Dendritic cell treated with granulocyte-macrophage colony-stimulating factor and Interleukin-4, amounts not matched to agents 40 ng/mL and 50 ng/mL, for 4 days (primary cell): ENCODE data around the gene DHRSX.

ENCODE experiments used
- H3K27ac Mint-ChIP-seq: one replicate; pipeline ENCODE4 v1.8.0; 2022; ENCODE audit warnings: mild to moderate bottlenecking, mixed read lengths
- H3K27me3 Mint-ChIP-seq: one replicate; pipeline ENCODE4 v1.8.0; 2022; ENCODE audit warnings: mild to moderate bottlenecking, mixed read lengths
- H3K36me3 Mint-ChIP-seq: one replicate; pipeline ENCODE4 v1.8.0; 2022; ENCODE audit warnings: low read depth, mixed read lengths
- H3K4me1 Mint-ChIP-seq: one replicate; pipeline ENCODE4 v1.8.0; 2022; ENCODE audit warnings: low read depth, mixed read lengths
- H3K4me3 Mint-ChIP-seq: one replicate; pipeline ENCODE4 v1.8.0; 2022; ENCODE audit warnings: mild to moderate bottlenecking, moderate library complexity, mixed read lengths
- H3K9me3 Mint-ChIP-seq: one replicate; pipeline ENCODE4 v1.8.0; 2022; ENCODE audit warnings: mixed read lengths
- intact Hi-C: fragments of 100-400 bp; cut with micrococcal nuclease; formaldehyde crosslinking; loops from one replicate; pipeline ENCODE4 v1.15.0; 2022

Gene DHRSX

DNA sequence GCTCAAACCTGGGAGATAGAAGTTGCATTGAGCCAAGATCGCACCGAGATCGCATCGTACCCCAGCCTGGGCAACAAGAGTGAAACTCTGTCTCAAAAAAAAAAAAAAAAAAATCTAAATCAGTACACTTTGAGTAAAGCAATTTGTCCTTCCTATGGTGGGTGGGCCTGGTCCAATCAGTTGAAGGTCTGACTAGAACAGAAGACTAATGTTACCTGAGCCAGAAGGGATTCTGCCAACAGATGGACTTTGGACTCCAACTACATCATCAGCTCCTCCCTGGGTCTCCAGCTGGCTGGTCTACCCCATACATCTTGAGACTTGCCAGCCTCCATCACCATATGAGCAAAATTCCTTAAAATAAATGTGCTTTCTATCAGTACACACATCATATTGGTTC lies 155.2 kb downstream of the DHRSX start:
- no peak overlapping the region for H3K27ac Mint-ChIP-seq
- H3K27me3 Mint-ChIP-seq: no peaks in the 10 kb centered on the region
- H3K36me3 Mint-ChIP-seq: peaks cover 82% of the 10 kb centered on the region
- intact Hi-C loops: no loop called here
- H3K4me1 Mint-ChIP-seq: peaks cover 11% of the 10 kb centered on the region
- H3K4me3 Mint-ChIP-seq: no peak overlapping the region
- H3K9me3 Mint-ChIP-seq: peaks cover 1% of the 10 kb centered on the region

DNA sequence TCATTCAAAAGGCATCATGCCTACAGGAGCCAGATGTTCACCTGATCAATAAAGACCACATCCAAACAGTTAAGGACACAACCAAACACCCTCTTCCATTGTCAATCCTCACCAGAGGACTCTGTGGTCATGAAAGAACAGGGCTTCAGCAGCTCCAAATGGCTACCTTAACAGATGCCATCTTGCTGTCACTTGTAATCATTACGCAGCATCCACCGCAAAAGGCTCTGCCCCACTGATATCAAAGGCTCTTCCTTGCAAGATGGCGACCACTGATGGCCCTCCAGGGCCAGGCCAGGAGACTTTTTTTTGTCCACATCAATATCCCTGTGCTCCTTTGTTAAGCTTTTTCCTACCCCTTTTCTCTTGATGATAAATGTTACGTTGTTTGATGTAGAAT lies 157.4 kb downstream of the DHRSX start:
- Mint-ChIP-seq H3K4me3 (no peak overlapping the region), H3K36me3 (peaks cover 84% of the 10 kb centered on the region), H3K27ac (no peak overlapping the region), H3K4me1 (peaks cover 15% of the 10 kb centered on the region), H3K27me3 (no peaks in the 10 kb centered on the region), H3K9me3 (peaks cover 21% of the 10 kb centered on the region)
- intact Hi-C loops: no loop called here

DNA sequence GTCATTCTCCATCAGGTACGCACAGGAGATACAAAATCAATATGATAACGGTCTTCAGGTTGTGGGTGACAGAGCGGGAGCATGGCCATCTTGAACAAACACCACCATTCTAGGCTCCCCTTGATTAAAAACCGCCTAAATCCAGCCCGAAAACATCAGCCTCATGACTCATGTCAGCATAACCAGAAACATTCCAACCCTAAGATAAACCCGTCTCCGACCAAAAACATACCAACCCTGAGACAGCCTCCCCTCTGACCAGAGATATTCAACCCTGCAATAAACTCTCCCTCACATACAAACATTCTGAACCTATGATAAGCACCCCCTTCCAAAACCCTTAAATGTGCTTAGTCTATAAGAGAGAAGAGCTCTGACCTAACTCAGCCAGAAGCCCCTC lies 157.9 kb downstream of the DHRSX start:
- Mint-ChIP-seq H3K4me3 (no peak overlapping the region), H3K9me3 (peaks cover 24% of the 10 kb centered on the region), H3K4me1 (peaks cover 15% of the 10 kb centered on the region), H3K27ac (no peak overlapping the region), H3K36me3 (peaks cover 89% of the 10 kb centered on the region), H3K27me3 (no peaks in the 10 kb centered on the region)
- intact Hi-C loops: no loop called here

DNA sequence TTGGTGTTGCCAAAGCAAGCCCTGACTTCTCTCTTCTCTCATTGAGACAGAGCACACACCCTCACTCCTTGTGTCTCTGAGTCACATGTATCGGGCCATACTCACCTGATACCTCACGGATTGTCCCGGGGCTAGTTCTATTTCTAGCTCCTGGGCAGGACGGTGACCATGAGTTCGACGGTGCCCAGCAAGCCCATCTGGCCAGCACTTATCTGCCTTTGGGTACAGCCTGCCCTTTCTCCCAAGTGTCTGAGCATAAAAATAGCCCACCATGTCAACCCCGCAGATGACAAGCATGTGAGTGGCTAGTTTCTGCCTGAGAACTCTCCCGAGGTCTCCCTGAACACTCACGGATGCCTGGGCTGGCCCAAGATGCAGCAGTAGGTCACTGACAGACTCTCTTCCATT lies 158.5 kb downstream of the DHRSX start:
- H3K27ac Mint-ChIP-seq: no peak overlapping the region
- intact Hi-C loops: no loop called here
- H3K4me3 Mint-ChIP-seq: no peak overlapping the region
- H3K36me3 Mint-ChIP-seq: peaks cover 94% of the 10 kb centered on the region
- no peaks in the 10 kb centered on the region for H3K27me3 Mint-ChIP-seq
- peaks cover 24% of the 10 kb centered on the region for H3K9me3 Mint-ChIP-seq
- H3K4me1 Mint-ChIP-seq: peaks cover 15% of the 10 kb centered on the region

DNA sequence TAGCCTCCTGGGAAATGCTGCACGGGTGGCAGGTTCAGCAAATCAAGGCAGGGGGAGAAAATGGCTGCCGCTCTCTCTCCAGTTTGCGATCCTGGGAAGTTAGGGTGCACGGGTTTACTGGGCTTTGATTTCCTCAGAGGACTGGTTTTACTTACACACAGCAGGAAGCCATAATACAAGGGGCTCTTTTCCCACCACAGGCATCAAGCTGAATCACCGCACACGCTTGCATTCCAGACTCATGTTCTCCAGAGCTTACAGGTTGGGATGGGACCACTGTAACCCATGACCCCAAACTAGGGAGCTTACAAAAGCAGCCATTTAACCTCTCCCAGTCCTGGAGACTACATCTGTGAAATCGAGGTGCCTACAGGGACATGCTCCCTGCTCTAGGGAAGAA lies 159.8 kb downstream of the DHRSX start:
- no peak overlapping the region for H3K27ac Mint-ChIP-seq
- no peak overlapping the region for H3K4me3 Mint-ChIP-seq
- peaks cover 91% of the 10 kb centered on the region for H3K36me3 Mint-ChIP-seq
- intact Hi-C loops: no loop called here
- no peaks in the 10 kb centered on the region for H3K27me3 Mint-ChIP-seq
- H3K4me1 Mint-ChIP-seq: peaks cover 15% of the 10 kb centered on the region
- peaks cover 24% of the 10 kb centered on the region for H3K9me3 Mint-ChIP-seq

DNA sequence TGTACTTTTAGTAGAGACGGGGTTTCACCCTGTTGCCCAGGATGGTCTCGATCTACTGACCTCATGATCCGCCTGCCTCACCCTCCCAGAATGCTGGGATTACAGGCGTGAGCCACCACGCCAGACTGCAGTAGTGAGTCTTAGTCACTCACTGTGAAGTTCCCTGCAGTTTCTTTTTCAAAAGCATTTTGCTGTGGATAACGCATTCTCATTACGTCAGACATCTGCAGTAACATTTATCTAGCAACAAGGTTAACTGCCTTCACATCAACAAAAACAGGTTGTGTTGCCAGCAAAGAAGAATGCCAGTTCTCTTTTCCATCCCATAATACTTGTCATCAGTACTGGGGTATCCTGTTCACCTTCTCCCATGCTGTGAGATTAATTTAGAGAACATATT lies 164.6 kb downstream of the DHRSX start:
- Mint-ChIP-seq H3K36me3 (peaks cover 57% of the 10 kb centered on the region), H3K27me3 (no peaks in the 10 kb centered on the region), H3K4me1 (peaks cover 6% of the 10 kb centered on the region), H3K27ac (no peak overlapping the region), H3K9me3 (peaks cover 24% of the 10 kb centered on the region), H3K4me3 (no peak overlapping the region)
- intact Hi-C loops: no loop called here

DNA sequence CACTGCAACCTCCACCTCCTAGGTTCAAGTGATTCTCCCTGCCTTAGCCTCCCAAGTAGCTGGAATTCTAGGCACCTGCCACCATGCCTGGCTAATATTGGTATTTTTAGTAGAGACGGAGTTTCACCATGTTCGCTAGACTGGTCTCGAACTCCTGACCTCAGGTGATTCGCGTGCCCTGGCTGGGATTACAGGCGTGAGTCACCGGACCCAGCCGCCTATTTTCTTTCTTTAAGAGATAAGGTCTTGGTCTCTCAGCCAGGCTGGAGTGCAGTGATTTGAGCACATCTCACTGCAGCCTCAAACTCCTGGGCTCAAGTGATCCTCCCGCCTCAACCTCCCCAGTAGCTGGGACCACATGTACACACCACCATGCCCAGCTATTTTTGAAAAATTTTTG lies 166.5 kb downstream of the DHRSX start:
- Mint-ChIP-seq H3K4me1 (peaks cover 15% of the 10 kb centered on the region), H3K27me3 (no peaks in the 10 kb centered on the region), H3K27ac (no peak overlapping the region), H3K9me3 (peaks cover 11% of the 10 kb centered on the region), H3K4me3 (no peak overlapping the region), H3K36me3 (peaks cover 37% of the 10 kb centered on the region)
- intact Hi-C loops: no loop called here

DNA sequence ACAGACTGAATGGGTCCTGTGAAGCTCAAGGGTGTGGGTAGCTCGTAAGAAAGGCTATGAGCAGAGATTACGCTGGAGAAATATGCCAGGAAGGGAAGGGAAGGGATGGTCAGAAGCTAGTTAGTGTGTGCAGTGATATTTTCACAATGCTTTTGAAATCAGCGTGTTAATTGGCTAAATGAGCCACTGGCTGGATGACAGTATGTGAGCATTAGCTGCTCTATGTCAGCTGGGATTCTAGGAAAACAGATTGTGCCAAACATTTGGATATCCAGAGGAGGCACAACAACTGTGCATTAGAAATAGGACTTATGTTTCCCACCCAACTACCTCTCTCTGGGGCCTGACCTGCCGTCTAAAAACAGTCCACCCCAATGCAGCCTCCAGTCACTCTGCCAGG lies 168.5 kb downstream of the DHRSX start:
- Mint-ChIP-seq H3K36me3 (peaks cover 30% of the 10 kb centered on the region), H3K4me1 (peaks cover 11% of the 10 kb centered on the region), H3K27me3 (no peaks in the 10 kb centered on the region), H3K4me3 (no peak overlapping the region), H3K9me3 (no peaks in the 10 kb centered on the region), H3K27ac (no peak overlapping the region)
- intact Hi-C loops: no loop called here

DNA sequence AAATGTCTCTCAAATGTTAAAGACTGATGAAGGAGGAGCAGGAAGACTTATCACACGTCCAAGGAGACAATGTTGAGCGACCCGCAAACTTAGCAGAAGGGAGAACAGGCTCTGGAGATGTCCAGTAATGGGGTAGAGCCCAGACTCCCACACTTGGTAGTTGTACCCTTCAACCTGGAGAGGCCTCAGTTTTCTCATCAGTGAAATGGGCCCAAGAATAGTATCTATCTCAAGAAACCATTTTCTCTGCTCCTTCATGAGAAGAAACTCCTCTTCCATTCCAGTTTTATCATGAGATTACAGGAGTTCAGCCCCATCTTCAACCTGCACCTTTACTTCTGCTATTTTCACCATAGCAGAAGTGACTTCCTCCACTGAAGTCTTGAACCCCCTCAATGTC lies 169.9 kb downstream of the DHRSX start:
- Mint-ChIP-seq H3K4me3 (no peak overlapping the region), H3K27ac (no peak overlapping the region), H3K4me1 (peaks cover 11% of the 10 kb centered on the region), H3K9me3 (no peaks in the 10 kb centered on the region), H3K36me3 (peaks cover 25% of the 10 kb centered on the region), H3K27me3 (no peaks in the 10 kb centered on the region)
- intact Hi-C loops: no loop called here

DNA sequence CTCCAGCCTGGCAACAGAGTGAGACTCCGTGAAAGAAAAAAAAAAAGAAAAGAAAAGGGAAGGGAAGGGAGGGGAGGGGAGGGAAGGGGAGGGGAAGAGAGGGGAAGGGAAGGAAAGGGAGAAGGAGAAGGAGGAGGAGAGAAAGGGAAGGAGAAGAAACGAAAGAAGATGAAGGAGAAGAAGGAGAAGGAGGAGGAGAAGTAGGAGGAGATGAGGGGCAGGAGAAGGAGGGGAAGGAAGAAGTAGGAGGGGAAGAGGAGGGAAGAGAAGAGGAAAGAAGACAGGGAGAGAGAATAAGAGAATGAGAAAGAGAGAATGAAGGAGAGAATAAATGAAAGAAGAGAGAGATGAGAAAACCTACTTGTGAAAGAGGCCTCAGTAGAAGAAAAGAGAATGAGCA lies 170.3 kb downstream of the DHRSX start:
- Mint-ChIP-seq H3K9me3 (no peaks in the 10 kb centered on the region), H3K36me3 (peaks cover 25% of the 10 kb centered on the region), H3K27me3 (no peaks in the 10 kb centered on the region), H3K4me1 (peaks cover 11% of the 10 kb centered on the region), H3K4me3 (no peak overlapping the region), H3K27ac (no peak overlapping the region)
- intact Hi-C loops: no loop called here

DNA sequence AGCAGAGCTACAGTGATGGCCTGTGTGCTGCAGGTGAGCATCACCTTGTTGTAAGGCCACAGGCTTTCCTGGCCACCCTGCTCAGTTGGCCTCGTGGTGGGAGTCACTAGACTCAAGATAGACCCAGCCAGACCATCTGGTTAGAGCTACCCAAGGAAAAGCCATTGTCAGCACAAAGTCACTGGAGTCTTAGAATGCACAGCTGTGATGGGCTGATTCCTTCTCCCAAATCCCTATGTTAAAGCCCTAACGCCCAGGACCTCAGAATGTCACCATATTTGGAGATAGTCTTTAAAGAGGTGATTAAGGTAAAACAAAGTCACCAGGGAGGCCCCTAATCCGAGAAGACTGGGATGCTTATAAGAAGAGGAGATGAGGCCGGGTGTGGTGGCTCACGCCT lies 173.4 kb downstream of the DHRSX start:
- Mint-ChIP-seq H3K27me3 (no peaks in the 10 kb centered on the region), H3K4me1 (peaks cover 16% of the 10 kb centered on the region), H3K4me3 (no peak overlapping the region), H3K9me3 (no peaks in the 10 kb centered on the region), H3K27ac (no peak overlapping the region), H3K36me3 (peaks cover 28% of the 10 kb centered on the region)
- intact Hi-C loops: no loop called here

DNA sequence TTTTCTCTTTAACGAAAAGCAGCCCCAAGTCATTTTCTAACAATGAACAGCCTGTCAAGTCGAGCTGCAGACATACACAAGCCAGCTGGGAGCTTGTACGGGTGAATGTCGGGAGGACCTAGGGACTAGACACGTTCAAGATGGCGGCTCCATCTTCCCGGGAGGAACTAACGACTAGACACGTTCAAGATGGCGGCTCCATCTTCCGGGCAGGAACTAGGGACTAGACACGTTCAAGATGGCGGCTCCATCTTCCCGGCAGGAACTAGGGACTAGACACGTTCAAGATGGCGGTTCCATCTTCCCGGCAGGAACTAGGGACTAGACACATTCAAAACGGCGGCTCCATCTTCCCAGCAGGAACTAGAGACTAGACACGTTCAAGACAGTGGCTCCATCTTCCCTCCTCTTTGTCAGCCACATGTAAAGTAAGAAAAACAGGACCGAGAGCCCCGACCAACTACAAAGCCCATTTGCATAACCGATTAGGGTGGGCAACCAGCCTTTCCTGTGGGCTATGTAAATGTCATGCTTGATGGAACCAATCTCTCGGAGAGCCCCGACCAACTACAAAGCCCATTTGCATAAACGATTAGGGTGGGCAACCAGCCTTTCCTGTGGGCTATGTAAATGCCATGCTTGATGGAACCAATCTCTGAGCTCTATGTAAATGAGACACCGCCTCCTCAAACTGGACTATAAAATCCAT lies 175.5 kb downstream of the DHRSX start:
- intact Hi-C loops: no loop called here
- H3K4me3 Mint-ChIP-seq: peak overlapping the region; percentile 68

DNA sequence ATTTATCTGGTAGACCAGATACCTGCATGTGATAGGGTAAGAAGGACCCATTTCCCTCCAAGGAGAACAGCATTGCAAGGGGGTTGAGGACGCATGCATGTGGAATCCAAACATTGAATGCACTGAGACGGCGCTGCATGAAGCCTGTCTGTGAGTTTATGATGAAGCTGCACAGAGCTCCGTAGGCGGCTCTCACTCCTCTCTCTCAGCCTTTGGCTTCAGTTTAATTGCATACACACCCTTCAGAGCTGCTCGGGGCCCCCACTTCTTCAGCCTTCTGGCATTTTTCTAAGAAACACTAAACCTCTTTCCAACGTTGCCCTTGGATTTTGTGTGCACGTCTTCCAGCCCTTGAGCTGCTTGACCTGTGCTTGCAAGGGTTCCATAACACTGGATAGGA lies 176.6 kb downstream of the DHRSX start:
- Mint-ChIP-seq H3K27me3 (no peaks in the 10 kb centered on the region), H3K27ac (no peak overlapping the region), H3K9me3 (no peaks in the 10 kb centered on the region), H3K4me1 (peaks cover 24% of the 10 kb centered on the region), H3K36me3 (peaks cover 28% of the 10 kb centered on the region), H3K4me3 (no peak overlapping the region)
- intact Hi-C loops: no loop called here

More for the DNA sequence above, 175.5 kb downstream of the DHRSX start:
- Mint-ChIP-seq H3K27ac (peak overlapping the region; percentile 47), H3K36me3 (peaks cover 28% of the 10 kb centered on the region), H3K4me1 (peaks cover 24% of the 10 kb centered on the region), H3K27me3 (no peaks in the 10 kb centered on the region), H3K9me3 (no peaks in the 10 kb centered on the region)

DNA sequence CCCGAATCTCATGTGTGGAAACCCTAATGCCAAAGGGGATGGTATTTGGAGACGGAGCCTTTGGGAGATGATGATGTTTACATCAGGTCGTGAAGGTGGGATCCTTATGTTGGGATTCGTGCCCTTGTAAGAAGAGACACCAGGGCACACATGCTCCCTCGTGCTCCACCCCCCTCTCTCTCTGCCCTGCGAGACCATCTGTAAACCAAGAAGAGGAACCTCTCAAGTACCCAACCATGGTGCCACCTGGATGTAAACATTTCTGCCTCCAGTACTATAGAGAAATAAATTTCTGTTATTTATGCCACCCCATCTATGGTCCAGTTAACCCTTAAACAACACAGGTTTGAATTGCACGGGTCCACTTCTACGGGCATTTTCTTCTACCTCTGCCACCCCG lies 179.4 kb downstream of the DHRSX start:
- Mint-ChIP-seq H3K4me1 (peaks cover 31% of the 10 kb centered on the region), H3K4me3 (no peak overlapping the region), H3K9me3 (no peaks in the 10 kb centered on the region), H3K36me3 (peaks cover 21% of the 10 kb centered on the region), H3K27ac (peak overlapping the region; percentile 30), H3K27me3 (no peaks in the 10 kb centered on the region)
- intact Hi-C loops: no loop called here
